ENCODE data around the gene PHYHD1. TPM values are rescaled to one million over a fixed set of nuclear protein-coding genes. Genes with fewer than 3 reads are reported as not detected.

The PHYHD1 gene
- total and polyA plus RNA-seq, 2 donors = 9.7 to 25.6 TPM

GRCh38 chr9:128913995-128914772 lies 6.6 kb upstream of the PHYHD1 start:
- WGBS = 96% methylated on average over 23 of the region's 23 CpGs
- H3K4me1 ChIP-seq (ENCODE audit: control insufficient read depth in 2 of 2, insufficient read depth in 2 of 2, low read length in 2 of 2) = peaks cover 0 to 20% of the 10 kb centered on the region in 2 donors
- DNase-seq (ENCODE audit: low read depth in 6 of 9, low spot score in 9 of 9) = no peak
- no peaks in the 10 kb centered on the region for H3K9me3 ChIP-seq (ENCODE audit: control insufficient read depth in 2 of 2, insufficient read depth in 1 of 2, low read length in 1 of 2)
- no peak overlapping the region for H3K27ac ChIP-seq (ENCODE audit: low read depth in 1 of 2, low read length in 1 of 2)
- no peaks in the 10 kb centered on the region for H3K27me3 ChIP-seq (ENCODE audit: control insufficient read depth in 2 of 2, insufficient read depth in 1 of 2, low read length in 1 of 2)
- peaks cover 60 to 70% of the 10 kb centered on the region in 2 donors for H3K36me3 ChIP-seq (ENCODE audit: control insufficient read depth in 2 of 2, insufficient read depth in 2 of 2, low read length in 1 of 2)
- H3K4me3 ChIP-seq (ENCODE audit: low read length in 2 of 2) = no peak overlapping the region

DNA sequence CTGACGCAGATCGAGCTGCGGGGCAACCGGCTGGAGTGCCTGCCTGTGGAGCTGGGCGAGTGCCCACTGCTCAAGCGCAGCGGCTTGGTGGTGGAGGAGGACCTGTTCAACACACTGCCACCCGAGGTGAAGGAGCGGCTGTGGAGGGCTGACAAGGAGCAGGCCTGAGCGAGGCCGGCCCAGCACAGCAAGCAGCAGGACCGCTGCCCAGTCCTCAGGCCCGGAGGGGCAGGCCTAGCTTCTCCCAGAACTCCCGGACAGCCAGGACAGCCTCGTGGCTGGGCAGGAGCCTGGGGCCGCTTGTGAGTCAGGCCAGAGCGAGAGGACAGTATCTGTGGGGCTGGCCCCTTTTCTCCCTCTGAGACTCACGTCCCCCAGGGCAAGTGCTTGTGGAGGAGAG lies 4.6 kb upstream of the PHYHD1 start:
- no peak overlapping the region for H3K27ac ChIP-seq (ENCODE audit: low read depth in 1 of 2, low read length in 1 of 2)

DNA sequence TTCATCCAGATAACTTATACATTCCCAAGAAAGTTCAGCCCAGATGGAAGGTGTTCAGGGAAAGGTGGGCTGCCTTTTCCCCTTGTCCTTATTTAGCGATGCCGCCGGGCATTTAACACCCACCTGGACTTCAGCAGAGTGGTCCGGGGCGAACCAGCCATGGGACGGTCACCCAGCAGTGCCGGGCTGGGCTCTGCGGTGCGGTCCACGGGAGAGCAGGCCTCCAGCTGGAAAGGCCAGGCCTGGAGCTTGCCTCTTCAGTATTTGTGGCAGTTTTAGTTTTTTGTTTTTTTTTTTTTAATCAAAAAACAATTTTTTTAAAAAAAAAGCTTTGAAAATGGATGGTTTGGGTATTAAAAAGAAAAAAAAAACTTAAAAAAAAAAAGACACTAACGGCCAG lies 4.0 kb upstream of the PHYHD1 start:
- Histone ChIP-seq H3K4me1 (ENCODE audit: control insufficient read depth in 2 of 2, insufficient read depth in 2 of 2, low read length in 2 of 2) (peaks cover 0 to 22% of the 10 kb centered on the region in 2 donors), H3K36me3 (ENCODE audit: control insufficient read depth in 2 of 2, insufficient read depth in 2 of 2, low read length in 1 of 2) (peaks cover 41 to 49% of the 10 kb centered on the region in 2 donors), H3K9me3 (ENCODE audit: control insufficient read depth in 2 of 2, insufficient read depth in 1 of 2, low read length in 1 of 2) (no peaks in the 10 kb centered on the region), H3K27ac (ENCODE audit: low read depth in 1 of 2, low read length in 1 of 2) (peak overlapping the region in 1 of 2 donors; percentile 58), H3K4me3 (ENCODE audit: low read length in 2 of 2) (no peak overlapping the region), H3K27me3 (ENCODE audit: control insufficient read depth in 2 of 2, insufficient read depth in 1 of 2, low read length in 1 of 2) (no peaks in the 10 kb centered on the region)
- WGBS = 97% methylated on average over 11 of the region's 11 CpGs
- no peak for DNase-seq (ENCODE audit: low read depth in 6 of 9, low spot score in 9 of 9)

More for the DNA sequence above, 4.6 kb upstream of the PHYHD1 start:
- 97% methylated on average over 18 of the region's 18 CpGs for WGBS
- Histone ChIP-seq H3K36me3 (ENCODE audit: control insufficient read depth in 2 of 2, insufficient read depth in 2 of 2, low read length in 1 of 2) (peaks cover 47 to 54% of the 10 kb centered on the region in 2 donors), H3K4me1 (ENCODE audit: control insufficient read depth in 2 of 2, insufficient read depth in 2 of 2, low read length in 2 of 2) (peaks cover 0 to 21% of the 10 kb centered on the region in 2 donors), H3K9me3 (ENCODE audit: control insufficient read depth in 2 of 2, insufficient read depth in 1 of 2, low read length in 1 of 2) (no peaks in the 10 kb centered on the region), H3K4me3 (ENCODE audit: low read length in 2 of 2) (no peak overlapping the region), H3K27me3 (ENCODE audit: control insufficient read depth in 2 of 2, insufficient read depth in 1 of 2, low read length in 1 of 2) (no peaks in the 10 kb centered on the region)
- no peak for DNase-seq (ENCODE audit: low read depth in 6 of 9, low spot score in 9 of 9)

DNA sequence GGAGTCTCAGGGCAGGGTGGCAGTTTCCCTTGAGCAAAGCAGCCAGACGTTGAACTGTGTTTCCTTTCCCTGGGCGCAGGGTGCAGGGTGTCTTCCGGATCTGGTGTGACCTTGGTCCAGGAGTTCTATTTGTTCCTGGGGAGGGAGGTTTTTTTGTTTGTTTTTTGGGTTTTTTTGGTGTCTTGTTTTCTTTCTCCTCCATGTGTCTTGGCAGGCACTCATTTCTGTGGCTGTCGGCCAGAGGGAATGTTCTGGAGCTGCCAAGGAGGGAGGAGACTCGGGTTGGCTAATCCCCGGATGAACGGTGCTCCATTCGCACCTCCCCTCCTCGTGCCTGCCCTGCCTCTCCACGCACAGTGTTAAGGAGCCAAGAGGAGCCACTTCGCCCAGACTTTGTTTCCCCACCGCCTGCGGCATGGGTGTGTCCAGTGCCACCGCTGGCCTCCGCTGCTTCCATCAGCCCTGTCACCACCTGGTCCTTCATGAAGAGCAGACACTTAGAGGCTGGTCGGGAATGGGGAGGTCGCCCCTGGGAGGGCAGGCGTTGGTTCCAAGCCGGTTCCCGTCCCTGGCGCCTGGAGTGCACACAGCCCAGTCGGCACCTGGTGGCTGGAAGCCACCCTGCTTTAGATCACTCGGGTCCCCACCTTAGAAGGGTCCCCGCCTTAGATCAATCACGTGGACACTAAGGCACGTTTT lies 3.5 kb upstream of the PHYHD1 start:
- Histone ChIP-seq H3K36me3 (ENCODE audit: control insufficient read depth in 2 of 2, insufficient read depth in 2 of 2, low read length in 1 of 2) (peaks cover 39 to 48% of the 10 kb centered on the region in 2 donors), H3K4me3 (ENCODE audit: low read length in 2 of 2) (no peak overlapping the region), H3K9me3 (ENCODE audit: control insufficient read depth in 2 of 2, insufficient read depth in 1 of 2, low read length in 1 of 2) (no peaks in the 10 kb centered on the region), H3K4me1 (ENCODE audit: control insufficient read depth in 2 of 2, insufficient read depth in 2 of 2, low read length in 2 of 2) (peaks cover 0 to 28% of the 10 kb centered on the region in 2 donors), H3K27me3 (ENCODE audit: control insufficient read depth in 2 of 2, insufficient read depth in 1 of 2, low read length in 1 of 2) (no peaks in the 10 kb centered on the region), H3K27ac (ENCODE audit: low read depth in 1 of 2, low read length in 1 of 2) (peak overlapping the region in 1 of 2 donors; percentile 46)
- 96% methylated on average over 26 of the region's 26 CpGs for WGBS
- no peak for DNase-seq (ENCODE audit: low read depth in 6 of 9, low spot score in 9 of 9)

DNA sequence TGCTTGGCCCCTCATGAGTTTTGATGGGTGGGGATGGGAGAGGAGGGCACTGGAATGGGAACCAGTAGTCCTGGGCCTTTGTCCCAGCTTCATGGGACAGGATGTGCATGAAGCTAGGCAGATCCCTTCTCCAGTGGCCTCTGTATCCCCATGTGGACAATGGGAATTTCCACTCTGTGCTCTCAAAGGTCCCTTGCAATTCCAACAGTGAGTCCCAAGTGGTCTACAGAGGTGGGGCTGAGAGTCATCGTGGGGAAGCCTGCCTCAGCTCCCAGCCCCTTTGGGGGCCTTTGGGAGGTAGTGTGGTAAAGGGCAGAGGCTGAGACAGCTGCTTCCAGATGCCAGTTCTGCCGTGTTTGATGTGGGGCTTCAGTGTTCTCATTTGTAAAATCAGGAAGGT lies 1.9 kb upstream of the PHYHD1 start:
- Histone ChIP-seq H3K4me1 (ENCODE audit: control insufficient read depth in 2 of 2, insufficient read depth in 2 of 2, low read length in 2 of 2) (peaks cover 2 to 33% of the 10 kb centered on the region in 2 donors), H3K27ac (ENCODE audit: low read depth in 1 of 2, low read length in 1 of 2) (no peak overlapping the region)
- WGBS = 15% methylated on average over 2 of the region's 2 CpGs

GRCh38 chr9:128919402-128920089 lies 1.2 kb upstream of the PHYHD1 start:
- Histone ChIP-seq H3K4me1 (ENCODE audit: control insufficient read depth in 2 of 2, insufficient read depth in 2 of 2, low read length in 2 of 2) (peaks cover 2 to 33% of the 10 kb centered on the region in 2 donors), H3K36me3 (ENCODE audit: control insufficient read depth in 2 of 2, insufficient read depth in 2 of 2, low read length in 1 of 2) (peaks cover 29 to 30% of the 10 kb centered on the region in 2 donors)
- 96% methylated on average over 14 of the region's 14 CpGs for WGBS

More for the DNA sequence above, 1.9 kb upstream of the PHYHD1 start:
- DNase-seq (ENCODE audit: low read depth in 6 of 9, low spot score in 9 of 9) = peak in 1 of 9 donors; percentile 34
- Histone ChIP-seq H3K36me3 (ENCODE audit: control insufficient read depth in 2 of 2, insufficient read depth in 2 of 2, low read length in 1 of 2) (peaks cover 34 to 36% of the 10 kb centered on the region in 2 donors), H3K4me3 (ENCODE audit: low read length in 2 of 2) (no peak overlapping the region), H3K9me3 (ENCODE audit: control insufficient read depth in 2 of 2, insufficient read depth in 1 of 2, low read length in 1 of 2) (no peaks in the 10 kb centered on the region), H3K27me3 (ENCODE audit: control insufficient read depth in 2 of 2, insufficient read depth in 1 of 2, low read length in 1 of 2) (no peaks in the 10 kb centered on the region)

GRCh38 chr9:128921881-128922763 lies 1.3 kb downstream of the PHYHD1 start:
- Histone ChIP-seq H3K27me3 (ENCODE audit: control insufficient read depth in 2 of 2, insufficient read depth in 1 of 2, low read length in 1 of 2) (no peaks in the 10 kb centered on the region), H3K9me3 (ENCODE audit: control insufficient read depth in 2 of 2, insufficient read depth in 1 of 2, low read length in 1 of 2) (no peaks in the 10 kb centered on the region), H3K36me3 (ENCODE audit: control insufficient read depth in 2 of 2, insufficient read depth in 2 of 2, low read length in 1 of 2) (peaks cover 11% of the 10 kb centered on the region in 2 donors), H3K4me3 (ENCODE audit: low read length in 2 of 2) (peak overlapping the region; percentile 53 to 58), H3K4me1 (ENCODE audit: control insufficient read depth in 2 of 2, insufficient read depth in 2 of 2, low read length in 2 of 2) (peaks cover 2 to 37% of the 10 kb centered on the region in 2 donors), H3K27ac (ENCODE audit: low read depth in 1 of 2, low read length in 1 of 2) (peak overlapping the region; percentile 20 to 71)
- WGBS = 22% methylated on average over 32 of the region's 32 CpGs
- peak in 4 of 9 donors; percentile 35 to 76 (median 55) for DNase-seq (ENCODE audit: low read depth in 6 of 9, low spot score in 9 of 9)

More at GRCh38 chr9:128919402-128920089, 1.2 kb upstream of the PHYHD1 start:
- Histone ChIP-seq H3K4me3 (ENCODE audit: low read length in 2 of 2) (no peak overlapping the region), H3K27me3 (ENCODE audit: control insufficient read depth in 2 of 2, insufficient read depth in 1 of 2, low read length in 1 of 2) (no peaks in the 10 kb centered on the region), H3K27ac (ENCODE audit: low read depth in 1 of 2, low read length in 1 of 2) (no peak overlapping the region), H3K9me3 (ENCODE audit: control insufficient read depth in 2 of 2, insufficient read depth in 1 of 2, low read length in 1 of 2) (no peaks in the 10 kb centered on the region)
- DNase-seq (ENCODE audit: low read depth in 6 of 9, low spot score in 9 of 9) = no peak

- H3K4me3 ChIP-seq (ENCODE audit: low read length in 2 of 2) = no peak overlapping the region
Measured at GRCh38 chr9:128923493-128923883, 2.7 kb downstream of the PHYHD1 start.

More at GRCh38 chr9:128923493-128923883, 2.7 kb downstream of the PHYHD1 start:
- H3K9me3 ChIP-seq (ENCODE audit: control insufficient read depth in 2 of 2, insufficient read depth in 1 of 2, low read length in 1 of 2) = no peaks in the 10 kb centered on the region
- WGBS = 98% methylated on average over 6 of the region's 6 CpGs
- H3K4me1 ChIP-seq (ENCODE audit: control insufficient read depth in 2 of 2, insufficient read depth in 2 of 2, low read length in 2 of 2) = peaks cover 2 to 45% of the 10 kb centered on the region in 2 donors
- no peaks in the 10 kb centered on the region for H3K36me3 ChIP-seq (ENCODE audit: control insufficient read depth in 2 of 2, insufficient read depth in 2 of 2, low read length in 1 of 2)
- no peaks in the 10 kb centered on the region for H3K27me3 ChIP-seq (ENCODE audit: control insufficient read depth in 2 of 2, insufficient read depth in 1 of 2, low read length in 1 of 2)
- no peak overlapping the region for H3K27ac ChIP-seq (ENCODE audit: low read depth in 1 of 2, low read length in 1 of 2)
- DNase-seq (ENCODE audit: low read depth in 6 of 9, low spot score in 9 of 9) = no peak
